ENCODE data around the gene NUDT19.
"Not testable (repeated sequence)": the region's sequence is repeated elsewhere in the genome, so short reads cannot be mapped to it uniquely, and the experiment has no call there.

- not testable (repeated sequence) for TF ChIP-seq CTCF, POLR2A (IDR thresholded peaks at IDR 0.05)
Measured at GRCh38 chr19:32695506-32695905, 3.9 kb downstream of the NUDT19 start.
